Hippocampal formation (tissue), 2 donors: ENCODE measurements around the gene ZC3H14.

Experiments used
- DNase-seq, 2 donors: peaks; one replicate each; lab custom pipeline; 2025; lab: John Stamatoyannopoulos, UW

ZC3H14 gene

DNA sequence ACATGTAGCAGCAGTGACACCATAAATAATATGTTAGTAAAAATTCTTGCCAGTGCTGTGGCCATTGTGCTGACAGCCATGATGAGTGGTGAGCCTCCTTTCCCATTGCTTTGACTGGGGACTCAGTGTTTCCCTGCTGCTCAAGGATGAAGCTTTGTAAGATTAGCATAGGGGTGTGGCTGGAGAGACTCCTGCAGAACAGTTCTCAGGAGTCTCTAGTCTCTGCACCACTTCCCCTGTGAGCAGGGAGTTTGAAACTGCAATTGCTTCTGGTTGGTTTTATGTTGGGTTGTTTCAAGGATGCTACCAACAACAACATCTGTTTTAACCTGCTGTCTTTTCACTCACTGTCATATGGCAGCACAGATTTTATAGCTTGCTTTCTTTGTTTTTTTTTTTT is 41.4 kb downstream of the ZC3H14 start:
- no peak for DNase-seq

DNA sequence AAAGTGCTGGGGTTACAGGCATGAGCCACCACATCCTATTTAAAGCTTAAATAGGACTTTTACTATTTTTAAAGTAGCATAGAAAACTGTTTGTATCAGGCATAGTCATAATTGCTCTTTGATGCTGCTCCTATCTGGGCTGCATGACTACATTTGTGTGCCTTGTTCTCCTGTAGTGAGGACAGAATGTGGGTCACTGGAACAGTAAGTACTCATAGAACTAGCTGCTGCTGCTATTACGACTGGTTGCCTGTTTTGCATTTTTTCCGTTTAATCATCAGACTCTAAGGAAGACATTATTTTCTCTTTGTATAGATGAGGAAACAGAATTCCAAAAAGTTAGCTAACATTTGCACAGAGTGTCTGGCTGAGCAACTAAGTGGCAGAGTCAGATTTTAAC is 42.8 kb downstream of the ZC3H14 start:
- DNase-seq = no peak

DNA sequence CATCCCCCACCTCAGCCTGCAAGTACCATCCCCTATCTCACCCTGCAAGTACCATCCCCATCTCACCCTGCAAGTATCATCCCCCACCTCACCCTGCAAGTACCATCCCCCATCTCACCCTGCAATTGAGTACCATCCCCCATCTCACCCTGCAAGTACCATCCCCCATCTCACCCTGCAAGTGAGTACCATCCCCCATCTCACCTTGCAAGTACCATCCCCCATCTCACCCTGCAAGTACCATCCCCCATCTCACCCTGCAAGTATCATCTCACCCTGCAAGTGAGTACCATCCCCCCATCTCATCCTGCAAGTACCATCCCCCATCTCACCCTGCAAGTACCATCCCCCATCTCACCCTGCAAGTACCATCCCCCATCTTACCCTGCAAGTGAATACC is 45.0 kb downstream of the ZC3H14 start:
- DNase-seq = no peak

DNA sequence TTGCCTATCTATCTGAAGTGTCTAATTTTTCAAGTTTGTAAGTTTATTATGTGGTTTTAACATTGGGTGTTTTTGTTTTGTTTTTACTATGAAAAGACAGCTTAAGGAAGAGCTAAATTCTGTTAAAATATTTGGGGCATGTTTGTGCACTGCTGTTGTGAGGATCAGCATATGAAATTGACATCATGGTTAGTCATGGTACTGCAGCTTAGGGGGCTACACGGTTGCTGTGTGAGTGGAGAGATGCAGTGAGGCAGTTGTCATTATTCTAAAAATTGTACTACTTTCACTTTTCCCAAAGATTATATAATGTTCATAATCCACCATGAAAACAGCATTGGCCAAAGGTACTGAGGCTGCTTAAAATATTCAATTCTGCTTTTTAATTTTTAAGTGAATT is 49.0 kb downstream of the ZC3H14 start:
- no peak for DNase-seq

DNA sequence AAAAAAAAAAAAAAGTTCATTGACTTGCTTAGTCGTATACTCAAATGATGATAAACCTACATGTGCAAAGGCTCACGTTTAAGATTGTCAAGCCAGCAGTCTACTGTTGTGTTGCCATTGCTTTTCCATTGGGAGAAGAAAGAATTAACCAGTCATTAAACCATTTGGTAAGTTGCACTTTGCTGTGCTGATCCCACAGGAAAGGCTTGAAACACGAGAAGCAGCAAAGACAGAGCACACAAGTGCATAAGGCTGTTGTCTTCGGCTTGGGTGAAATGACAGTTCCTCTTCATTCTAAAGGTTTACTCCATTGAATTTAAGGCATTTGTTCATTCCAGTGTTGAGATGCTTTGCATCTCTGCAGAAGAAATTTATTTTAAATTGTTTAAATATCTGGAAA is 50.1 kb downstream of the ZC3H14 start:
- no peak for DNase-seq

DNA sequence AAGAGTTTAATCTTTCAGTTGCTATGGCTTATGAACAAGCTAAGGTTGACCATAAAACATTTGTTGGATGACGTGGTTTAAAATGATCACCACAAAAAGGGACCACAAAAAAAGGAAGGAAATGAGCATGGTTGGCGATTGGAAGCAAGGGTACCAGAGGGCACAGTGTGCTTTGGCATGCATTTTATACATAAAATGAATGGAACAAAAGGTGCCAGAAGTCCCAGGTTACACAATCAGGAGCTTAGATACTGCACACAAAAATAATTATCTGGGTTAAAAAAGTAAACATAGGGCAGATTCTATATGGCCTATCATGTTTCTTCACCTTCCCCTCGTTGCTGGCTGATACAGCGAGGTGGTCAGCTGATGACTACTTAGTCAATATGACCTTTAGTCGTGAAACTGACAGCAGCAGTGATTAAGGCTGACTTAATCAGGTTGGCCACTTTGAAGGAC is 50.7 kb downstream of the ZC3H14 start:
- no peak for DNase-seq

DNA sequence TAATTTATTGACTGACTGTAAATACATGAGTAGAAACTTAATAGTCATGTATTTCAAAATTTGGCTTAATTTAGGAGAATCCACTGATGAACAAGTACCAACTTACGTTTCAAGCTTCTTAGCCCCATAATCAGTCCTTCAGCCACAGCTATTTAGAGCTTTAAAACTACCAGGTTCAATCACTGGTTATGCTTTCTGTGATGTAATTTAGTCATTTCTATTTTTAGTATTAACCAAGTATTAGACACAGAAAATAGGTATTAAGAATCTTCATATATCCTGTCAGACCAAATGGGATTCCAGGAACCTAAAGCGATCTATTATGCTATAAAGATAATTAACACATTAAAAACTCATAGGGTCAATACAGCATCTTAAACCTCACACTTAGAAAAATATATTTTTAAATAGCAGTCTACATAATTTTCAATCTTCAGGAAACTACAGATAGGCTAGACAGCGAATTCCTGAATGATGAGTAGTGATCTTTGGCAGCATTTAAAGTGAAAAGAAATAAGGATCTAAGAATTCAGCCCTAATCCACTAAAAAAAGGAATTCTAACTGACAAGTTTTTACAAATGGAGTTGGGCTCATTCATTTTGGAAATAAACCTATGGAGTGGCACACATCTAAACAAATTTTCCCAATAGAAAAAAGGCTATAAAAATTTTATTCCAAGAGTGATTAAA is 51.5 kb downstream of the ZC3H14 start:
- DNase-seq = no peak

DNA sequence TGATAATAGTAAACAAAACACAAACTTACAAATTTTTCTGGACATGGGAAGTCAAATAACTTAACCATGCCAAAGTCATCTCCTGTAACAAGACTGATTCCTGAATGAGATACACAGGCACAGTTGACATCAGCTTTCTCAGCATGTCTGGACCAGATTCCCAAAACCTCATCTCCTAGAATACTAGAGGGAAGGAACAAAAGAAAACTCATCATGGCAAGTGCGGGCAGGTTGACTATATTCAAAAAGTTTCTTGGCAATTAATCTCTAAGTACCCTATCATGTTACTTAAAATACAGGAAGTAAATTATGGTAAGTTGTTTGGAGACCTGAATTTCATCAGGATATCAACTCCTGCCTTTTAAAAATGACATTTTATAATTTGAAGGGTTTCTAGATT is 53.9 kb downstream of the ZC3H14 start:
- no peak for DNase-seq

DNA sequence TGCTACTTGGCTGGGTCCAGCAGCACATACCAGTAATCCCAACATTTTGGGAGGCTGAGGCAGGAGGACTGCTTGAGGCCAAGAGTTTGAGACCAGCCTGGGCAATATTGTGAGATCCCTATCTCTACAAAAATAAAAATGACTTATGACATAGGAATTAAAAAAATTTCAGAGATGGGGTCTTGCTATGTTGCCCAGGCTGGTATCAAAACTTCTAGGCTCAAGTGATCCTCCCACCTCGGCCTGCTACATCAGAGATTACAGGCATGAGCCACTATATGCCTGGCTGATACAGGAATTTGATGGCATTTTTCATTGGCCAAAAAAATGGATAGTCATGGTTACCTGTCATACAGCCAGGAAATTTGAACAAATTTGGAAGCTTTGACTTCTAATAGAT is 54.6 kb downstream of the ZC3H14 start:
- no peak for DNase-seq

DNA sequence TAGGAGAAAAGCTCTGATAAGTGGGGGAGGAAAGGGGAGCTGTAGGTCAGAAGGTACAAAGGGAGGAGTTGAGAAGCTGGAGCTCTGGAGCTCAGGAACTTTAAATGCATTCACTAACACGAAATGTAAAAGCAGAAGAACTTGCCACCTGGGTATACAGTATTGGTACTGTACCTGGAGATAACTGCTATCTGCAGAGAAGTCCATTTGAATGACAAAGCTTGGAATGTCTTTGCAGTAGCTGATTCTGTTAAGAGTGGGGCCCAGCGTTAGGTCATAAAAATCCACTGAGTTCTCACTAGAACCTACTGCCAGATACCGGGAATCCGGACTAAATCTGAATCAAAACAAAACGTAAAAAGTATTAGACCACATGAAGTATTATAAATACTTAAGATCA is 55.6 kb downstream of the ZC3H14 start:
- no peak for DNase-seq

DNA sequence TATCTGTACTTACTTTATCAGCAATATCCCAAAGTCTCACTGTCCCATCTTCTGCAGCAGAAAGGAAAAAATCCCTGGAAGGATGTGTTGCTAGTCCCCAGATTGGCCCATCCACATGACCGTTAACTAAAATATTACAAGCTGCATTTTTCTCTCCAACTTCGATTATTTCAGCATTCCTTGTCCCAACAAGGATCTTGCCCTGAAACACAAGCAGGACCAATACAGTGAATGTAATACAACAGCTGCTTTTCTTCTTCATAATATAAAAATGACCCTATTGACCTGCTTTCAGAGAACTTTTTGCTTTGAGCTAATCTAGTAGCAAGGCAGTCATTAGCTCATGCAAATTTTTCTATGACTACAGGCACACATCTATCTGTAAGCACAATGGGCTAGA is 58.3 kb downstream of the ZC3H14 start:
- DNase-seq = no peak

DNA sequence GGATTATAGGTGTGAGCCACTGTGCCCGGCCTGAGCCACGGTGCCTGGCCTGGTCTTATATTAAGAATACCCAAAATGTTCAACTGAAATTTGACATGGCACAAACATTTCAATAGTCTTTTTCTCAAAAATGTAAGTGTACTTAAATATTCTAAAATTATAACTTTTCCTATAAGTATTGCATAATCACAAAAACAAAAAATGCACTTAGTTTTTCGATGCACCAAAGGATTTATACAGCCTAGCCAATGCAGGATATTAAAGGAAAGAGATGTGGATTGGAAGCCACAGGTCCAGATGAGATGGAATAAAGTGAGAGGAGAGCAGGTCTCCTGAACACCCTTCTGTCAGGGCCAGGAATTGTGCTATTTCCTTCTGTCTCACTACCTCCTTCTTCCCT is 62.8 kb downstream of the ZC3H14 start:
- no peak for DNase-seq

DNA sequence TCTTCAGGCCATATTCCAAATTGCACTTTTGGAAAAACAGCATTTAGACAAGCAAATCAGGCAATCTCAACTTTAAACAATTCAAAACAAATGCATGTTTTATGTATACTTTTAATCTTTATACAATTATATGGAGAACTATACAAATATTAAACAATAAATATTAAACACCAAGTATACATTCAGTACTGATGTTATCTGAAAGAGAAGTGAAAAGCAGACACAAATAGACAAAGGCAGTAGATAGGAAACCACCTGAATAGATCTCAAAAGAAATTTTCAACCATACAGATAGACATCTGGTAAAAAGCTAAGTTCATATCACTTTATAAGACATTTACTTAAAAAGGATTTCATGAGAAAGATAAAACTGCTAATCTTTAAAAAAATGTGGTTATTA is 65.2 kb downstream of the ZC3H14 start:
- DNase-seq = no peak

DNA sequence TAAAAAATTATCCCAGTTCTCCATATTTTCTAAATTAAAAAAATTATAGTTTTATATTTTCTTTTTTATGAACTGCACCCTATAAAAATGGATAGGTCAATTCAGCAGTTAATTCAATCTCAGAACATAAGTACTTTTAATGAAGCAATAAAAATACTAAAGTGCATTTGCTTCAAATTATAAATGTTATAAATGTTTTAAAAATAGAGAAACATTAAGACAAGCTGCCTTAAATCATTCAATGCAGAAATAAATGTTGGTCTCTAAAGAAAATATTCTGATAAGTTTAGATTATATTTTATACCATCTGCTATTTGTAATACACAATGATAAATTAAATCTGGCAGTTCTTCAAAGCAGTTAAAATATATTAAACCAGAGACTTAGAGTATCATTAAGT is 65.6 kb downstream of the ZC3H14 start:
- no peak for DNase-seq

DNA sequence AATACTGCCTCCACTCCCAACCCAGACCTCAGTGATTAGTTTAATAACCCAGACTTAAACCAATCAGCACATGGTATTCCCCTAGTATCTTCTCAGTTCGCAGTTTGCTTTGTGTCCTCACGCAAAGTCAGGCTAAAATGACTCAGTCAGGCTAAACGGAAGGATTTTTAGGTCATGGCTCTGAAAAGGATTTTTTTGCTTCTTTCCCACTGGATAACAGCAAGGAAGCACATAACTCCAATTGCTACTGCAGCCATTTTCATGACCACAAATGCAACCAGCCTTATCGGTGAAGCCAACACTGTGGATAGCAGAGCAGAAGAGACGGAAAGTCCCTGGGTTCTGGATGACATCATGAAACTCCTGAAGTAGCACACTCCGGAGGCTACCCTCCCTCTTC is 67.7 kb downstream of the ZC3H14 start:
- DNase-seq = no peak

DNA sequence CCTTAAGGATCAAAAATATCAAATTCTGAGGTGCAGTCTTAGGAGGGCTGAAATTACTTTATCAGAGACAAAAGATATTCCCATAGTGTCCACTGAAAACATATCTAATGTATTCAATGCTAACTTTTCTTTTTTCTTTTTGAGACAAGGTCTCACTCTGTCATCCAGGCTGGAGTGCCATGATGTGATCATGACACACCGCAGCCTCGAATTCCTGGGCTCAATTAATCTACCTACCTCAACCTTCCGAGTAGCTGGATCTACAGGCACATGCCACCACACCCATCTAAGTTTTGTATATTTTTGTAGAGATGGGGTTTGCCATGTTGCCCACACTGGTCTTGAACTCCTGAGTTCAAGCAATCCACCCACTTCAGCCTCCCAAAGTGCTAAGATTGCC is 68.3 kb downstream of the ZC3H14 start:
- DNase-seq = no peak

DNA sequence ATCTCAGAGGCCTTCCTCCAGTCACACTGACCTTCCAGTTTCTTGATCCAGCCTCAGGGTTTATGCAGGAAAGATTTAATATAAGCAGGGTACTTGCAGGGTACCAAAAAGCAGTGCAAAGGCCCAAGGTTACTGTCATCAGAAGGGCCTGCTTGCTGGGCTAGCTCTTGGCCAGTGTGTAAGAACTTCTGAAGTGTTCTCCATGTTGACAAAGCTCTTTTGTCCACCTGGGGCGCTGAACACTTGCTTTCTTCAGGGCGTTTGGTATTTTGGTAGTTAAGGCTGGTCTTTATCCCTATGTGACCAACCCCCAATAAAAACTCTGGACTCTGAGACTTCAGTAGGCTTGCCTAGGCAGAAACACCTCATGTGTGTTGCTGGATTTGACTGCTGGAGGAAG is 69.7 kb downstream of the ZC3H14 start:
- no peak for DNase-seq

DNA sequence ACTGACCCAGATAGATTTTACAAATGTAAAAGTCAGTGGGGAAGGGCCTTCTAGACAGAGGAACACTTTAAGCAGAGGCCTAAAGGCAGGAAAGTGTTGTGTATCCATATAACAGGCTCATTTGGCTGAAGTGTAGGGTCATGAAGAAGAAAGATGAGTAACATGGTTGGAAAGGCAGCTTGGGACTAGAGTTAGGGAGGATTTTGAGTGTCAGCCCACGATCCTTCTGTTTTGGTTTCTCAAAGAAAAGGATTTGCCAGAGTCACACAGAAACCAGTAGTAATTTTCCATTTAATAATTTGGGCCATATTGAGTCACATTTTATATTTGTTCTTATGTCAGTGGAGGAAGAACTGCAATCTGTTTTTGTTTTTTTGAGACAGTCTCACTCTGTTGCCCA is 76.4 kb downstream of the ZC3H14 start:
- no peak for DNase-seq

DNA sequence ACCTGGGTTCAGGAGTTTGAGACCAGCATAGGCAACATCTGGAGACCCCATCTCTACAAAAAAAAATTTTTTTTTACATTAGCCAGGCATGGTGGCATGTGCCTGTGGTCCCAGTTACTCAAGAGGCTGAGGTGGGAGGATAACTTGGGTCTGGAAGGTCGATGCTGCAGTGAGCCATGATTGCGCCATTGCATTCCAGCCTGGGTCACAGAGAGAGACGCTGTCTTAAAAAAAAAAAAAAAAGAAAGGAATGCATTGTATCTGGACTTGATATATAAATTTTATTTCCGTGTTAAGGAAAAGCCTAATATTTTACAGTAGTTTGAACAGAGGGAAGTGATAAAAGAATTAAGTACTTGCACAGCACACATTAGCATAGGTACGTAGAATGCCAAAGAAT is 97.2 kb downstream of the ZC3H14 start:
- no peak for DNase-seq

DNA sequence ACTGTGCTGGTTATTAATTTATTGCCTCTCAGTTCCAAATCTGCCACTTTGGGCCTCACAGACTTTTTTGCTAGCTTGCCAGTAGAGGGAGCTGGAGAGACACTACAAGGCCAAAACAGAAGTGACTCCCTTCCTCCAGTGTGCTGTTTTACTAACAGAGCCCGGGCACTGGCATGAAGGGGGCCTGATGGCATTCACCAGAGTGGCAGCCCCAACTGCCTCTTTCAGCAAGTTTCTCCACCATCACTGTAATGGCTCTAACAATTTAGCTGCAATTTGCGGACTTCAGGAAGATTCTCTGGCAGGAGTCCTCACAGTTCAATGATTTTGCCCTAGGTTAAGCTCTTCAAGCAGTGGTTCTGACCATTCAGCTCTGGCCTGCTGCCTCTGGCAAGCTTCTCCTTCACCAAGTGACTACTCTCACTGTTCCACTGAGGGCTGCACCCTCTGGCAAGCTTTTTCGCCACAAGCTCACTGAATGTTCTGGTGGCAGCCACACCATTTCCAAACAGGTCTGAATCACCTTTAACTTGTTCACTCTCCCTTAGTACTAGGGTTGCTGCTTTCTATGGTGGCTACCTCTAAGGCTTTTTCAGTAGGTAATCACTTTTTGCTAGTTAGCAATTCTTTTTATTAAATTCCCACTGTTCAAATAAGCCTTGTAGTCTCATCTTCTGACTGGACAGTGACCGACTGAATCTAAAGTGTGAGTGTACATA is 104.9 kb downstream of the ZC3H14 start:
- peak; percentile 59 to 86 for DNase-seq

DNA sequence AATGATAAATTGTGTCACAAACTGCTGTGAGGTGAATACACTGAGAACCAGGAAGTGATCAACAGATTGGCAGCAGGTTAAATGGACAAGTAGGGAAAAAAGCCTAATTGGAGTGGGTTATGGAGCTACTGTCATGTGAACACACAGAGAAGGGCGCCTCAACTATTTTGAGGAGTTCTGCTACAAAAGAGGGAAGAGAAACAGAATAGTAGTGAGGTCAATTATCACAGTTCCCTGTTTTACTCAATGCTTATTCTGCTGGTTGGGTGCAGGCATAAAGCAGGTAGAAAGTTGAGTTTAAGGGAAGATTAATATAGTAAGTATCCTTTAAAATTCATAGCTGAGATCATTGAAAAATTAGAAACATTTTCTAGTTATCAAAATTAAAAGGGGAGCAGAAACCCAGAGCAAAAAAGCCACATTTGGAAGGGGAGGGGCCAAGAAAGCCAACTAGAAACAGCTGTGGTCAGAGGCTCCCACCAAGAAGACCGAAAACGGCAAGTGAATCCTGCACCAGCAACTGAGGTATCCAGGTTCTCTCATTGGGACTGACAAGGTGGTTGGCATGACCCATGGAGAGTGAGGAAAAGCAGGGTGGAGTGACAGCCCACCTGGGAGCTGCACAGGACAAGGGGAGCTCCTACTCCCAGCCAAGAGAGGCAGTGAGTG is 105.7 kb downstream of the ZC3H14 start:
- DNase-seq = peak in 1 of 2 donors; percentile 23

DNA sequence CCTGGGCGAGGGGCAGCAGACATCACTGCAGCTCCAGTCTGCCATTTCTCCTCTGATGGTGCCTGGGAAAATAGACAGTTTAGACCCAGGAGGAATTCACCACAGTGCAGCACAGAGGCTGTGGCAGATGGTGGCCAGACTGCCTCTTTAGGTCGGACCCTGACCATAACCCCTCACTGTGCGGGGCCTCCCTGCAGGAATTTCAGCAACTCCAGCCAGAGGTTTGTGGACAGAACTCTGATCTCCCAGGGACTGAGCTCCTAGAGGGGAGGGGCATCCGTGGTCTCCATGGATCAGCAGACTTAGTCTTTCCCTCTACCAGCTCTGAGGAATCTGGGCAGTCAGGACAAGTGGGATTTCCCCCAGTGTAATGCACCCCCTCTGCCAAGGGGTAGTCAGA is 106.5 kb downstream of the ZC3H14 start:
- DNase-seq = no peak
